ENCODE data around the gene NDUFA12.

NDUFA12 gene

DNA sequence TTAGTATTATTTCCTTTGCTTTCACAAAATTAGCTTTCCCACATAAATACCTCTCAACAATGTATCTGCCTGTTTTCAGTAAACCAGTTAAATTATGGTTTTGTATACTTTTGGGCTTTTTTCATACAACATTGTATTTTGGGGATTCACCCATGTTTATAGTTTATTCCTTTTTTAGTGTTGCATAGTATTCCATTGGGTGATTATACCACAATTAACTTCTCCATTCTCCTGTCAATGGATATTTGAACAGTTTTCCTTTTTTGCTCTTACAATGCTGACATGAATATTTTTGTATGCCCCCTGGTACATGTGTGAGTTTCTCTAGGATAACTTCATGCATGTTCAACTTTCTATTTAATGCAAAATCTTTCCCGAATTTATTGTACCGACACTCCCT lies 12.6 kb upstream of the NDUFA12 start:
- TF ChIP-seq, protein P1, sequence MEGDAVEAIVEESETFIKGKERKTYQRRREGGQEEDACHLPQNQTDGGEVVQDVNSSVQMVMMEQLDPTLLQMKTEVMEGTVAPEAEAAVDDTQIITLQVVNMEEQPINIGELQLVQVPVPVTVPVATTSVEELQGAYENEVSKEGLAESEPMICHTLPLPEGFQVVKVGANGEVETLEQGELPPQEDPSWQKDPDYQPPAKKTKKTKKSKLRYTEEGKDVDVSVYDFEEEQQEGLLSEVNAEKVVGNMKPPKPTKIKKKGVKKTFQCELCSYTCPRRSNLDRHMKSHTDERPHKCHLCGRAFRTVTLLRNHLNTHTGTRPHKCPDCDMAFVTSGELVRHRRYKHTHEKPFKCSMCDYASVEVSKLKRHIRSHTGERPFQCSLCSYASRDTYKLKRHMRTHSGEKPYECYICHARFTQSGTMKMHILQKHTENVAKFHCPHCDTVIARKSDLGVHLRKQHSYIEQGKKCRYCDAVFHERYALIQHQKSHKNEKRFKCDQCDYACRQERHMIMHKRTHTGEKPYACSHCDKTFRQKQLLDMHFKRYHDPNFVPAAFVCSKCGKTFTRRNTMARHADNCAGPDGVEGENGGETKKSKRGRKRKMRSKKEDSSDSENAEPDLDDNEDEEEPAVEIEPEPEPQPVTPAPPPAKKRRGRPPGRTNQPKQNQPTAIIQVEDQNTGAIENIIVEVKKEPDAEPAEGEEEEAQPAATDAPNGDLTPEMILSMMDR (IDR thresholded peaks at IDR 0.05; ENCODE audit: borderline replicate concordance, control extremely low read depth, extremely low read depth, insufficient read depth, missing control alignments), result no peak
- DNase-seq (ENCODE audit: low spot score), result no peak
- in situ Hi-C loops (cut with MboI; ENCODE audit: low sequenced_read_pairs, unreplicated experiment), result no loop called here

DNA sequence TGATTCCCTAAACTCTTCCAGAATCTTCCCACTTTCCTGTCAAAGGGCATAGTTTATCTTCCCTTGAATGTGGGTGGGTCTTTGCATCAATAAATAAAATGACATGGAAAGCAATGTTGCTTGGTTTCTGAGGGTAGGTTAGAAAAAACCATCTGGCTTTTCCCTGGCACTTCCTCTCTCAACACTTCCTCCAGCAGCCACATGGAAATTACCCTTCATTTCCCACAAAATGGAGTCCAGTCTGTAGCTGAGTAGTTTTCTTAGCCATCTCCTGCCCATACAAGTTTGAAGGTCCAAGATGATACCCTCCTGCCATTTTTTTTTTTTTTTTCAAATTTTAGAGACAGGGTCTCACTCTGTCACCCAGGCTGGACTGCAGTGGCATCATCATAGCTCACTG lies 11.1 kb upstream of the NDUFA12 start:
- in situ Hi-C loops (cut with MboI; ENCODE audit: low sequenced_read_pairs, unreplicated experiment), result no loop called here
- TF ChIP-seq, protein P1 (IDR thresholded peaks at IDR 0.05; ENCODE audit: borderline replicate concordance, control extremely low read depth, extremely low read depth, insufficient read depth, missing control alignments), result no peak
- DNase-seq (ENCODE audit: low spot score), result no peak

DNA sequence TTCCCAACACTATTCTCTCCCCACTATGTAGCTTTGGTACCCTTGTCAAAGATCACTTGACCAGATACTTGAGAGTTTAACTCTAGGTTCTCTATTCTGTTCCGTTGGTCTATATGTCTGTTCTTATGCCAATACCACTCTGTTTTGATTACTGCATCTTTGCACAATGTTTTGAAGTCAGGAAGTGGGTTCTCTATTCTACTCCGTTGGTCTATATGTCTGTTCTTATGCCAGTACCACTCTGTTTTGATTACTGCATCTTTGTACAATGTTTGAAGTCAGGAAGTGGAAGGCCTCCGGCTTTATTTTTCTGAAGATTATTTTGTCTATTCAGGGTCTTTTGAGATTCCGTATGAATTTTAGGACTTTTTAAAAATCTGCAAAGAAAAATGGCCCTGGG lies 2.7 kb upstream of the NDUFA12 start:
- TF ChIP-seq, protein P1 (IDR thresholded peaks at IDR 0.05; ENCODE audit: borderline replicate concordance, control extremely low read depth, extremely low read depth, insufficient read depth, missing control alignments), result no peak
- in situ Hi-C loops (cut with MboI; ENCODE audit: low sequenced_read_pairs, unreplicated experiment), result no loop called here
- no peak for DNase-seq (ENCODE audit: low spot score)

DNA sequence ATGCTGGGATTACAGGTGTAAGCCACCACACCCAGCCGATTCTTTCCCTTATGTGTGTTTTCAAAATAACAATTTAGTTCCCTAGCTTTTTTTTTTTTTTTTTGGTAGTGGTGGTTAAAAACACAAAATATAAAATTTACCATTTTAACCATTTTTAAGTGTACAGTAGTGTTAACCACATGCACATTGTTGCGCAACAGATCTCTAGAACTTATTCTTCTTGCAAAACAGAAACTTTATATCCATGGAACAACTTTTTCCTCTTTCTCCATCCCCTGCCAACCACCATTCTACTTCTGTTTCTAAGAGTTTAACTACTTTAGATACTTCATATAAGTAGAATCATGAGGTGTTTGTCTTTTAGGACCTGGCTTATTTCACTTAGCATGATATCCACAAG lies 1.1 kb upstream of the NDUFA12 start:
- in situ Hi-C loops (cut with MboI; ENCODE audit: low sequenced_read_pairs, unreplicated experiment), result no loop called here
- TF ChIP-seq, protein P1 (IDR thresholded peaks at IDR 0.05; ENCODE audit: borderline replicate concordance, control extremely low read depth, extremely low read depth, insufficient read depth, missing control alignments), result no peak
- no peak for DNase-seq (ENCODE audit: low spot score)

DNA sequence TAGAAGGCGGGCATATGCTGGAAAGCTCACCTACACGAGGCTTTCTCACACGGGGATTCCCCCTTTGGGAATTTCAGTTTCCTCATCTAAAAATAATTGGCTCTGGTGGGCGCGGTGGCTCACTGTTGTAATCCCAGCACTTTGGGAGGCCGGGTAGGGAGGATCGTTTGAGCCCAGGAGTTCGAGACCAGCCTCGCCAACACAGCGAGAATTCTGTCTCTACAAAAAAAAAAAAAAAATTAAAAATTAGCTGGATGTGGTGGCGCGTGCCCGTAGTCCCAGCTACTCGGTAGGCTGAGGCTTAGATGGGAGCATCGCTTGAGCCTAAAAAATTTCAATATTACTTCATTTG lies 400 bp upstream of the NDUFA12 start:
- no peak for DNase-seq (ENCODE audit: low spot score)
- TF ChIP-seq, protein P1 (IDR thresholded peaks at IDR 0.05; ENCODE audit: borderline replicate concordance, control extremely low read depth, extremely low read depth, insufficient read depth, missing control alignments), result no peak
- in situ Hi-C loops (cut with MboI; ENCODE audit: low sequenced_read_pairs, unreplicated experiment), result no loop called here

DNA sequence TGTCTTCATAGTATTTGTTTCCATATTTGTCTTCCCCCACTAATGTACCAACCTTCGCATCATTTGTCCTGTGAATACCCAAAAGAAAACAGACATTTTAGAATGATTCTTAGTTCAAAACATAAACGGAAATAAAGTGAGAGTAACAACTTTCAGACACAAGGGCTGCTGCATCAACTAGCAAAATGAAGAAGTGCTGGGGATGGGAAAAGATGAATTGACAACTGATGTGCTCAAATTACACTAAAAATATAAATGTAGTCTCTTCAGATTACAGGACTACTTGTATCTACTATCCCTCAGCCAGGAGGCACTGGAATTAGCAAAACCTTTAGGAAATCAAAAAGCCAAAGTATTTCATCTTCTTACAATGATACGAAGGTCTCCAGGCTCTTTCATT lies 743 bp downstream of the NDUFA12 start:
- in situ Hi-C loops (cut with MboI; ENCODE audit: low sequenced_read_pairs, unreplicated experiment), result no loop called here
- TF ChIP-seq, protein P1 (IDR thresholded peaks at IDR 0.05; ENCODE audit: borderline replicate concordance, control extremely low read depth, extremely low read depth, insufficient read depth, missing control alignments), result no peak
- no peak for DNase-seq (ENCODE audit: low spot score)

DNA sequence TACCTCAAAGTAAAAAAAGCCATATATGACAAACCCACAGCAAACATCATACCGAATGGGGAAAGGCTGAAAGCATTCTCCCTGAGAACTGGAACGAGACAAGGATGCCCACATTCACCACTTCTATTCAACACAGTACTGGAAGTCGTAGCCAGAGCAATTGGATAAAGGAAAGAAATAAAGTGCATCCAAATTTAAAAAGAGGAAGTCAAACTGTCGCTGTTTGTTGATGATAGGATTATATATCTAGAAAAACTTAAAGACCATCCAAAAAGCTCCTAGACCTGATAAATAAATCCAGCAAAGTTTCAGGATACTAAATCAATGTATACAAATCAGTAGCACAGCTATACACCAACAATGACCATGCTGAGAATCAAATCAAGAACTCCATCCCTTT lies 5.2 kb downstream of the NDUFA12 start:
- in situ Hi-C loops (cut with MboI; ENCODE audit: low sequenced_read_pairs, unreplicated experiment), result no loop called here
- TF ChIP-seq, protein P1 (IDR thresholded peaks at IDR 0.05; ENCODE audit: borderline replicate concordance, control extremely low read depth, extremely low read depth, insufficient read depth, missing control alignments), result no peak
- no peak for DNase-seq (ENCODE audit: low spot score)

Data from GM13976 (cell line).